GM12878 (cell line): ENCODE data around the gene SCP2. TPM values are rescaled to one million over a fixed set of nuclear protein-coding genes. Genes with fewer than 3 reads are reported as not detected.
A peak's percentile ranks its signal among the peaks of the same experiment; 100 is the strongest.

Experiments
- ATAC-seq: fragments of 200-7000 bp; cut with Tn5 transposase; 3 replicates; pipeline ENCODE4 v1.9.1; 2020; ENCODE audit warnings: mild to moderate bottlenecking, moderate library complexity
- BruUV-seq: library from RNA; stranded (reverse); fragments of 400-500 nt; replicated peaks from 2 replicates; lab custom pipeline; 2021; lab: Mats Ljungman, UMichigan
- CTCF ChIA-PET: fragments of 300-600 bp; sonication (Branson Sonifier 250); formaldehyde crosslinking; extraction: SDS; loops from one replicate; lab custom pipeline; 2021; ENCODE audit warnings: inconsistent platforms; lab: Yijun Ruan, JAX
- POLR2A ChIA-PET: fragments of 350-600 bp; formaldehyde crosslinking; extraction: SDS; loops from one replicate; lab custom pipeline; 2021; ENCODE audit warnings: inconsistent platforms; lab: Charles Lee
- RAD21 ChIA-PET: fragments of 300-600 bp; sonication (Branson Sonifier 250); formaldehyde crosslinking; loops from one replicate; lab custom pipeline; 2023; ENCODE audit warnings: antibody characterized with exemption; ENCODE audit not compliant: unreplicated experiment; lab: Charles Lee
- SMC1A ChIA-PET: fragments of 300-600 bp; sonication (Branson Sonifier 250); formaldehyde crosslinking; loops from one replicate; lab custom pipeline; 2023; ENCODE audit not compliant: unreplicated experiment, uncharacterized antibody; lab: Charles Lee
- DNase-seq: peaks from one replicate; pipeline ENCODE4 v3.0.0-alpha.2; 2011; ENCODE audit warnings: low read depth, low spot score
- FAIRE-seq: peaks from 3 replicates; lab custom pipeline; 2011; peaks lifted over from hg19 to GRCh38; lab: Jason Lieb, UNC
- H2AFZ ChIP-seq: 2 replicates; pipeline ENCODE4 v1.6.0; 2011; ENCODE audit warnings: low read depth, low read length, control low read depth; ENCODE audit not compliant: control insufficient read depth
- H3K27ac ChIP-seq: 2 replicates; pipeline ENCODE4 v1.5.1; 2011; ENCODE audit warnings: control low read depth; ENCODE audit not compliant: control insufficient read depth, insufficient read depth
- H3K27me3 ChIP-seq, 2 experiments: replicated peaks in 1 of 2; 2 replicates each; pipeline versions ENCODE4 v1.6.0 to v1.6.1; 2011; ENCODE audit warnings: low read length in 1 of 2; ENCODE audit not compliant: control insufficient read depth in 2 of 2, insufficient read depth in 2 of 2
- H3K36me3 ChIP-seq, 2 experiments: 2 replicates each; pipeline ENCODE4 v1.5.1; 2011; ENCODE audit warnings: low read length in 1 of 2; ENCODE audit not compliant: control insufficient read depth in 2 of 2, insufficient read depth in 2 of 2
- H3K4me1 ChIP-seq: 2 replicates; pipeline ENCODE4 v1.6.1; 2011; ENCODE audit warnings: mild to moderate bottlenecking, low read length, moderate library complexity, mixed read lengths; ENCODE audit not compliant: control insufficient read depth, insufficient read depth
- H3K4me2 ChIP-seq: 2 replicates; pipeline ENCODE4 v1.6.0; 2011; ENCODE audit warnings: control low read depth; ENCODE audit not compliant: control insufficient read depth, insufficient read depth
- H3K4me3 ChIP-seq: fragments of 200-600 bp; sonication (generic); 2 replicates; pipeline ENCODE4 v1.5.1; 2016
- H3K79me2 ChIP-seq: 2 replicates; pipeline ENCODE4 v1.6.0; 2011; ENCODE audit warnings: low read length; ENCODE audit not compliant: control insufficient read depth, insufficient read depth
- H3K9ac ChIP-seq: 2 replicates; pipeline ENCODE4 v1.8.0; 2011; ENCODE audit warnings: low read length, control low read depth, mixed read lengths; ENCODE audit not compliant: control insufficient read depth, insufficient read depth
- H3K9me3 ChIP-seq: replicated peaks from 3 replicates; pipeline ENCODE4 v1.5.1; 2011; ENCODE audit warnings: mild to moderate bottlenecking, low read length; ENCODE audit not compliant: control insufficient read depth, insufficient read depth
- H4K20me1 ChIP-seq: 2 replicates; pipeline ENCODE4 v1.6.0; 2011; ENCODE audit not compliant: control insufficient read depth, insufficient read depth
- ATF7 ChIP-seq: fragments of 450-650 bp; IDR thresholded peaks from 2 replicates; pipeline ENCODE4 v1.6.1; 2016; ENCODE audit warnings: low read depth, mild to moderate bottlenecking
- EED ChIP-seq: sonication (generic); IDR thresholded peaks from 2 replicates; pipeline ENCODE4 v1.6.1; 2016; ENCODE audit warnings: antibody characterized with exemption, low read depth
- EGR1 ChIP-seq, 2 experiments: IDR thresholded peaks; 1 replicate in 1 of 2; 2 replicates in 1 of 2; pipeline ENCODE4 v1.6.1; 2011 to 2012; ENCODE audit warnings: low read depth in 2 of 2, low read length in 2 of 2, borderline replicate concordance in 1 of 2, mild to moderate bottlenecking in 1 of 2, moderate library complexity in 1 of 2
- HDAC2 ChIP-seq: fragments of 200-600 bp; sonication (generic); IDR thresholded peaks from 2 replicates; pipeline ENCODE4 v1.6.1; 2017
- NRF1 ChIP-seq: conservative IDR thresholded peaks from 2 replicates; pipeline ENCODE4 v1.6.1; 2011; ENCODE audit warnings: mild to moderate bottlenecking, low read depth, low read length, improper control_type of control experiment
- SMARCA5 ChIP-seq: fragments of 450-650 bp; IDR thresholded peaks from 2 replicates; pipeline ENCODE4 v1.6.1; 2017; ENCODE audit warnings: mild to moderate bottlenecking
- WGBS: methylation state at CpG from one replicate; pipeline ENCODE4 v1.1.6; 2016; ENCODE audit warnings: low lambda C conversion rate; ENCODE audit not compliant: insufficient replicate concordance, insufficient coverage; ENCODE audit errors: missing lambda C conversion rate; 5-methylcytosine and 5-hydroxymethylcytosine counted together
- in situ Hi-C: fragments of 300-500 bp; cut with MboI; formaldehyde crosslinking; loops from 9 replicates; pipeline ENCODE4 v1.14.3; 2018; ENCODE audit warnings: mixed read lengths
- intact Hi-C: fragments of 100-400 bp; cut with micrococcal nuclease; formaldehyde crosslinking; loops from one replicate; pipeline ENCODE4 v1.14.2; 2022; ENCODE audit not compliant: unreplicated experiment
- polyA plus RNA-seq, 11 experiments: library from polyadenylated mRNA; depleted of rRNA in 4 of 11; unstranded in 6 of 11; stranded (reverse) in 5 of 11; fragments of >200 nt; fragmentation: Nextera tagmentation in 4 of 11; fragmentation: Illumina TruSeq in 1 of 11; extraction: Ambion mirVana in 4 of 11; extraction: Trizol in 1 of 11; gene quantifications; 1 replicate in 1 of 11; 2 replicates in 10 of 11; pipeline versions ENCODE4 v1.2.1 to v1.2.3, GENCODE V29; 2011 to 2016; ENCODE audit warnings: inconsistent platforms in 2 of 11, missing spikeins in 2 of 11, low read depth in 1 of 11
- total RNA-seq, 4 experiments: library from RNA; depleted of rRNA in 3 of 4; stranded (reverse); fragments of >200 nt in 3 of 4; fragmentation: Illumina TruSeq in 1 of 4; extraction: Trizol in 1 of 4; gene quantifications; 2 replicates each; pipeline versions ENCODE4 v1.2.1 to v1.2.3, GENCODE V29; 2013 to 2021
- TF ChIP-seq, protein P1 (sequence below): IDR thresholded peaks from 2 replicates; pipeline ENCODE4 v1.6.1; 2012; ENCODE audit warnings: low read depth, low read length, improper control_type of control experiment
- TF ChIP-seq, protein P2 (sequence below): IDR thresholded peaks from 2 replicates; pipeline ENCODE4 v1.6.1; 2011; ENCODE audit warnings: borderline replicate concordance, low read depth, mild to moderate bottlenecking, moderate library complexity, low read length; ENCODE audit not compliant: insufficient read depth, poor library complexity, severe bottlenecking
- TF ChIP-seq, protein P3 (sequence below): fragments of 450-650 bp; IDR thresholded peaks from 2 replicates; pipeline ENCODE4 v1.6.1; 2017; ENCODE audit warnings: mild to moderate bottlenecking, low read depth, inconsistent platforms; ENCODE audit not compliant: poor library complexity, severe bottlenecking
- TF ChIP-seq, protein P4 (sequence below): fragments of 450-650 bp; IDR thresholded peaks from 2 replicates; pipeline ENCODE4 v1.6.1; 2017; ENCODE audit warnings: mild to moderate bottlenecking, moderate library complexity

The SCP2 gene
- total and polyA plus RNA-seq, 10 of the 15 experiments (the other 5 are each of a cell fraction or from before 2014, with no cell fraction given): 74.3 to 327 (median 127) TPM

DNA sequence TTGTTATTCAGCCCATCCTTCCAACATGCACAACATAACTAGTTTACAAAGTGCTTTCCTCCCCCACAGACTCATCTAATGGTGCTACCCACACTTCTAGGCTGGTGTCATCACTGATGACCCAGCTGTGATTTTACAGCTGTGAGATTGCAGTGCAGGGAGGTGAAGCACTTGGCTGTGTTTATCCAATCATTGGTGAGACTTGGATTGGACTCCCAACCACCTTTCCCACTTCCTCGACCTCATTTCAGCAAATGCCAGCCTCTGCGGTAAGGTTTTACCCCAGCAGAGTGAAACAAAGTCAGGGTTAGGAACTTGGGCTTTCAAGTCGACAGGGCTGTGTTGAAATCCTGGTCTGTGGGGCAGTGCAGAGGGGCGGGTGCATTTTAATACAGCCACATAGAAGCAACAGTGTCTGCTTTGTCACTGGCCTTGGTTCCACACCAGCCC is 27.6 kb upstream of the SCP2 start (continued):
- TF ChIP-seq, protein P1, sequence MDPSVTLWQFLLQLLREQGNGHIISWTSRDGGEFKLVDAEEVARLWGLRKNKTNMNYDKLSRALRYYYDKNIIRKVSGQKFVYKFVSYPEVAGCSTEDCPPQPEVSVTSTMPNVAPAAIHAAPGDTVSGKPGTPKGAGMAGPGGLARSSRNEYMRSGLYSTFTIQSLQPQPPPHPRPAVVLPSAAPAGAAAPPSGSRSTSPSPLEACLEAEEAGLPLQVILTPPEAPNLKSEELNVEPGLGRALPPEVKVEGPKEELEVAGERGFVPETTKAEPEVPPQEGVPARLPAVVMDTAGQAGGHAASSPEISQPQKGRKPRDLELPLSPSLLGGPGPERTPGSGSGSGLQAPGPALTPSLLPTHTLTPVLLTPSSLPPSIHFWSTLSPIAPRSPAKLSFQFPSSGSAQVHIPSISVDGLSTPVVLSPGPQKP: no peak

DNA sequence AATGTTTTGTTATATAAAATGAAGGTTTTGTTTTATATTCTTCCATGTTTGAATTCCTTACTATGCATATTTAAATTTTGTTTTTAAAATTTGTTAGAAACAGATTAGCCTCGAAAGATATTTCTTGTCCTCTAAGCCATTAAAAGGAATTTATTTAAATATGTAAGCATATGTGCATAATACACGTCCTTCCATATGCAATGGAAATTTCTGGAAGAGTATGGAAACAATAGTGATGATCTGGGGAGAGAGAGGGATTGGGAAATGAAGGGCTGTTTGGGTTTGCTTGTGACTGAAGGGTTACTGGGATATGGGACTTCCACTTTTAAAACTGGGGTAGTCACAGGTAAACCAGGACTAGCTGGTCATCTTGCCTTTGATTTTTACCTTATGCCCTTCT is 26.7 kb upstream of the SCP2 start:
- Histone ChIP-seq H2AFZ (no peak overlapping the region), H3K36me3 (peaks cover 3% of the 10 kb centered on the region in 2 experiments; a peak in 3 of 4 replicates), H3K79me2 (no peaks in the 10 kb centered on the region), H3K4me2 (no peak overlapping the region), H3K9me3 (no peaks in the 10 kb centered on the region), H3K27me3 (no peaks in the 10 kb centered on the region), H4K20me1 (no peaks in the 10 kb centered on the region), H3K9ac (no peak overlapping the region), H3K4me1 (no peaks in the 10 kb centered on the region), H3K4me3 (no peak overlapping the region), H3K27ac (no peak overlapping the region)
- FAIRE-seq (peak; percentile 31), DNase-seq (no peak), ATAC-seq (no peak)
- BruUV-seq: no TSS peak
- ChIA-PET POLR2A (interaction anchor here (0.7 kb wide), 1 partner anchor 955 kb away, joined by 3 read pairs; no protein-coding TSS in a partner anchor), RAD21 (interaction anchor here (1.5 kb wide), 1 partner anchor 13 kb away, joined by 3 read pairs; no protein-coding TSS in a partner anchor), SMC1A (interaction anchor here (1.1 to 1.2 kb wide), 2 partner anchors 10 to 154 kb away, joined by 3 to 4 read pairs; no protein-coding TSS in a partner anchor), CTCF (interaction anchor here (0.5 to 0.6 kb wide), 2 partner anchors 11 to 259 kb away, joined by 4 read pairs; no protein-coding TSS in a partner anchor)
- WGBS: 73% methylated on average over 2 of the region's 2 CpGs
- in situ Hi-C loops: loop anchor here (25.0 kb wide), 1 partner anchor 287 kb away; the partner anchor contains the start of gene CPT2
- intact Hi-C loops: no loop called here
- TF ChIP-seq EED (no peak), HDAC2 (no peak), ATF7 (no peak), NRF1 (no peak), SMARCA5 (no peak), EGR1 (IDR thresholded peaks at IDR 0.05; ENCODE audit: borderline replicate concordance in 1 of 2, low read depth in 2 of 2, low read length in 2 of 2) (no peak)
- TF ChIP-seq, protein P2, sequence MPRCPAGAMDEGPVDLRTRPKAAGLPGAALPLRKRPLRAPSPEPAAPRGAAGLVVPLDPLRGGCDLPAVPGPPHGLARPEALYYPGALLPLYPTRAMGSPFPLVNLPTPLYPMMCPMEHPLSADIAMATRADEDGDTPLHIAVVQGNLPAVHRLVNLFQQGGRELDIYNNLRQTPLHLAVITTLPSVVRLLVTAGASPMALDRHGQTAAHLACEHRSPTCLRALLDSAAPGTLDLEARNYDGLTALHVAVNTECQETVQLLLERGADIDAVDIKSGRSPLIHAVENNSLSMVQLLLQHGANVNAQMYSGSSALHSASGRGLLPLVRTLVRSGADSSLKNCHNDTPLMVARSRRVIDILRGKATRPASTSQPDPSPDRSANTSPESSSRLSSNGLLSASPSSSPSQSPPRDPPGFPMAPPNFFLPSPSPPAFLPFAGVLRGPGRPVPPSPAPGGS: no peak
- TF ChIP-seq, protein P3, sequence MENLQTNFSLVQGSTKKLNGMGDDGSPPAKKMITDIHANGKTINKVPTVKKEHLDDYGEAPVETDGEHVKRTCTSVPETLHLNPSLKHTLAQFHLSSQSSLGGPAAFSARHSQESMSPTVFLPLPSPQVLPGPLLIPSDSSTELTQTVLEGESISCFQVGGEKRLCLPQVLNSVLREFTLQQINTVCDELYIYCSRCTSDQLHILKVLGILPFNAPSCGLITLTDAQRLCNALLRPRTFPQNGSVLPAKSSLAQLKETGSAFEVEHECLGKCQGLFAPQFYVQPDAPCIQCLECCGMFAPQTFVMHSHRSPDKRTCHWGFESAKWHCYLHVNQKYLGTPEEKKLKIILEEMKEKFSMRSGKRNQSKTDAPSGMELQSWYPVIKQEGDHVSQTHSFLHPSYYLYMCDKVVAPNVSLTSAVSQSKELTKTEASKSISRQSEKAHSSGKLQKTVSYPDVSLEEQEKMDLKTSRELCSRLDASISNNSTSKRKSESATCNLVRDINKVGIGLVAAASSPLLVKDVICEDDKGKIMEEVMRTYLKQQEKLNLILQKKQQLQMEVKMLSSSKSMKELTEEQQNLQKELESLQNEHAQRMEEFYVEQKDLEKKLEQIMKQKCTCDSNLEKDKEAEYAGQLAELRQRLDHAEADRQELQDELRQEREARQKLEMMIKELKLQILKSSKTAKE: no peak
- TF ChIP-seq, protein P4, sequence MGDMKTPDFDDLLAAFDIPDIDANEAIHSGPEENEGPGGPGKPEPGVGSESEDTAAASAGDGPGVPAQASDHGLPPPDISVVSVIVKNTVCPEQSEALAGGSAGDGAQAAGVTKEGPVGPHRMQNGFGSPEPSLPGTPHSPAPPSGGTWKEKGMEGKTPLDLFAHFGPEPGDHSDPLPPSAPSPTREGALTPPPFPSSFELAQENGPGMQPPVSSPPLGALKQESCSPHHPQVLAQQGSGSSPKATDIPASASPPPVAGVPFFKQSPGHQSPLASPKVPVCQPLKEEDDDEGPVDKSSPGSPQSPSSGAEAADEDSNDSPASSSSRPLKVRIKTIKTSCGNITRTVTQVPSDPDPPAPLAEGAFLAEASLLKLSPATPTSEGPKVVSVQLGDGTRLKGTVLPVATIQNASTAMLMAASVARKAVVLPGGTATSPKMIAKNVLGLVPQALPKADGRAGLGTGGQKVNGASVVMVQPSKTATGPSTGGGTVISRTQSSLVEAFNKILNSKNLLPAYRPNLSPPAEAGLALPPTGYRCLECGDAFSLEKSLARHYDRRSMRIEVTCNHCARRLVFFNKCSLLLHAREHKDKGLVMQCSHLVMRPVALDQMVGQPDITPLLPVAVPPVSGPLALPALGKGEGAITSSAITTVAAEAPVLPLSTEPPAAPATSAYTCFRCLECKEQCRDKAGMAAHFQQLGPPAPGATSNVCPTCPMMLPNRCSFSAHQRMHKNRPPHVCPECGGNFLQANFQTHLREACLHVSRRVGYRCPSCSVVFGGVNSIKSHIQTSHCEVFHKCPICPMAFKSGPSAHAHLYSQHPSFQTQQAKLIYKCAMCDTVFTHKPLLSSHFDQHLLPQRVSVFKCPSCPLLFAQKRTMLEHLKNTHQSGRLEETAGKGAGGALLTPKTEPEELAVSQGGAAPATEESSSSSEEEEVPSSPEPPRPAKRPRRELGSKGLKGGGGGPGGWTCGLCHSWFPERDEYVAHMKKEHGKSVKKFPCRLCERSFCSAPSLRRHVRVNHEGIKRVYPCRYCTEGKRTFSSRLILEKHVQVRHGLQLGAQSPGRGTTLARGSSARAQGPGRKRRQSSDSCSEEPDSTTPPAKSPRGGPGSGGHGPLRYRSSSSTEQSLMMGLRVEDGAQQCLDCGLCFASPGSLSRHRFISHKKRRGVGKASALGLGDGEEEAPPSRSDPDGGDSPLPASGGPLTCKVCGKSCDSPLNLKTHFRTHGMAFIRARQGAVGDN: no peak
